H9 (cell line): ENCODE data around the gene RBM7. TPM values are rescaled to one million over a fixed set of nuclear protein-coding genes. Genes with fewer than 3 reads are reported as not detected.

Source experiments
- DNase-seq: peaks from one replicate; pipeline ENCODE4 v3.0.0-alpha.2; 2017
- H2AFZ ChIP-seq: one replicate; pipeline ENCODE4 v1.6.1; 2013; ENCODE audit warnings: mild to moderate bottlenecking, low read length, control low read depth, moderate library complexity
- H2AK5ac ChIP-seq: 2 replicates; pipeline ENCODE4 v1.6.1; 2013; ENCODE audit warnings: low read length, control low read depth, mixed read lengths; ENCODE audit not compliant: insufficient read length
- H2BK120ac ChIP-seq: one replicate; pipeline ENCODE4 v1.6.1; 2013; ENCODE audit warnings: low read depth, mild to moderate bottlenecking, low read length, control low read depth, inconsistent platforms; ENCODE audit not compliant: poor library complexity, severe bottlenecking
- H2BK12ac ChIP-seq: 2 replicates; pipeline ENCODE4 v1.6.1; 2013; ENCODE audit warnings: low read length, control low read depth, mixed read lengths, low read depth; ENCODE audit not compliant: insufficient read length
- H2BK15ac ChIP-seq: 2 replicates; pipeline ENCODE4 v1.6.1; 2013; ENCODE audit warnings: low read depth, low read length, control low read depth
- H2BK20ac ChIP-seq: one replicate; pipeline ENCODE4 v1.6.1; 2013; ENCODE audit warnings: low read depth, mild to moderate bottlenecking, low read length, control low read depth, inconsistent platforms; ENCODE audit not compliant: poor library complexity, severe bottlenecking
- H2BK5ac ChIP-seq: 2 replicates; pipeline ENCODE4 v1.6.1; 2013; ENCODE audit warnings: low read length, control low read depth, mixed read lengths; ENCODE audit not compliant: insufficient read length
- H3K14ac ChIP-seq: 2 replicates; pipeline ENCODE4 v1.6.1; 2013; ENCODE audit warnings: low read length, control low read depth; ENCODE audit not compliant: insufficient read depth
- H3K18ac ChIP-seq: 2 replicates; pipeline ENCODE4 v1.6.1; 2013; ENCODE audit warnings: low read depth, mild to moderate bottlenecking, mixed read lengths, low read length, control low read depth; ENCODE audit not compliant: insufficient read length
- H3K23ac ChIP-seq: 2 replicates; pipeline ENCODE4 v1.6.1; 2013; ENCODE audit warnings: low read length, control low read depth, mixed read lengths, low read depth; ENCODE audit not compliant: insufficient read length
- H3K23me2 ChIP-seq: 2 replicates; pipeline ENCODE4 v1.6.1; 2013; ENCODE audit warnings: low read depth, mild to moderate bottlenecking, mixed read lengths, low read length, control low read depth; ENCODE audit not compliant: insufficient read length, poor library complexity, severe bottlenecking
- H3K27ac ChIP-seq: 2 replicates; pipeline ENCODE4 v1.5.1; 2013; ENCODE audit warnings: low read length, control low read depth, mixed read lengths, low read depth; ENCODE audit not compliant: insufficient read length
- H3K27me3 ChIP-seq: 2 replicates; pipeline ENCODE4 v1.6.1; 2013; ENCODE audit warnings: low read length, control low read depth, inconsistent platforms; ENCODE audit not compliant: insufficient read depth
- H3K4ac ChIP-seq: 2 replicates; pipeline ENCODE4 v1.6.1; 2013; ENCODE audit warnings: low read depth, mild to moderate bottlenecking, control low read depth, inconsistent platforms, low read length, moderate library complexity
- H3K4me1 ChIP-seq: 2 replicates; pipeline ENCODE4 v1.6.1; 2013; ENCODE audit warnings: low read length, control low read depth, inconsistent platforms; ENCODE audit not compliant: insufficient read depth
- H3K4me2 ChIP-seq: 2 replicates; pipeline ENCODE4 v1.6.1; 2013; ENCODE audit warnings: low read length, control low read depth, mixed read lengths; ENCODE audit not compliant: insufficient read length, insufficient read depth
- H3K56ac ChIP-seq: 2 replicates; pipeline ENCODE4 v1.6.1; 2013; ENCODE audit warnings: low read depth, mild to moderate bottlenecking, mixed read lengths, low read length, control low read depth; ENCODE audit not compliant: insufficient read length
- H3K79me1 ChIP-seq: 2 replicates; pipeline ENCODE4 v1.6.1; 2013; ENCODE audit warnings: low read depth, mild to moderate bottlenecking, moderate library complexity, low read length, control low read depth, inconsistent platforms; ENCODE audit not compliant: insufficient read depth, poor library complexity, severe bottlenecking
- H3K79me2 ChIP-seq: 2 replicates; pipeline ENCODE4 v1.6.1; 2013; ENCODE audit warnings: low read length, control low read depth, inconsistent platforms; ENCODE audit not compliant: insufficient read depth
- H3K9ac ChIP-seq: 2 replicates; pipeline ENCODE4 v1.6.1; 2013; ENCODE audit warnings: low read length, control low read depth, mixed read lengths; ENCODE audit not compliant: insufficient read length; ENCODE audit errors: extremely low read depth
- H3K9me3 ChIP-seq: one replicate; pipeline ENCODE4 v1.6.1; 2013; ENCODE audit warnings: low read depth, low read length, inconsistent platforms; ENCODE audit not compliant: control insufficient read depth
- H3T11ph ChIP-seq: one replicate; pipeline ENCODE4 v1.6.1; 2013; ENCODE audit warnings: mild to moderate bottlenecking, low read length, control low read depth, inconsistent platforms
- H4K20me1 ChIP-seq: one replicate; pipeline ENCODE4 v1.6.1; 2013; ENCODE audit not compliant: control insufficient read depth, insufficient read length, insufficient read depth
- H4K5ac ChIP-seq: 2 replicates; pipeline ENCODE4 v1.6.1; 2013; ENCODE audit warnings: low read depth, mild to moderate bottlenecking, mixed read lengths, low read length, control low read depth; ENCODE audit not compliant: insufficient read length
- H4K8ac ChIP-seq: replicated peaks from 2 replicates; pipeline ENCODE4 v1.6.1; 2013; ENCODE audit warnings: low read length, control low read depth, mixed read lengths, low read depth; ENCODE audit not compliant: insufficient read length
- H4K91ac ChIP-seq: 2 replicates; pipeline ENCODE4 v1.6.1; 2013; ENCODE audit warnings: low read depth, mild to moderate bottlenecking, moderate library complexity, mixed read lengths, low read length, control low read depth; ENCODE audit not compliant: insufficient read length
- H3K27ac Mint-ChIP-seq, 3 experiments: 2 replicates in 2 of 3; 3 replicates in 1 of 3; pipeline ENCODE4 v1.8.0; 2020 to 2021; ENCODE audit warnings: mixed read lengths in 3 of 3, mild to moderate bottlenecking in 1 of 3, moderate library complexity in 1 of 3
- H3K27me3 Mint-ChIP-seq: 2 replicates; pipeline ENCODE4 v1.8.0; 2021; ENCODE audit warnings: low read depth, mild to moderate bottlenecking, moderate library complexity, mixed read lengths
- H3K36me3 Mint-ChIP-seq, 3 experiments: 2 replicates in 2 of 3; 3 replicates in 1 of 3; pipeline ENCODE4 v1.8.0; 2020 to 2021; ENCODE audit warnings: low read depth in 3 of 3, mixed read lengths in 3 of 3; ENCODE audit not compliant: insufficient read depth in 1 of 3
- H3K4me1 Mint-ChIP-seq, 2 experiments: 2 replicates each; pipeline ENCODE4 v1.8.0; 2020; ENCODE audit warnings: mixed read lengths in 2 of 2
- H3K4me3 Mint-ChIP-seq, 2 experiments: 2 replicates in 1 of 2; 3 replicates in 1 of 2; pipeline ENCODE4 v1.8.0; 2020 to 2021; ENCODE audit warnings: mild to moderate bottlenecking in 2 of 2, mixed read lengths in 2 of 2, moderate library complexity in 1 of 2
- H3K9me3 Mint-ChIP-seq, 2 experiments: 2 replicates in 1 of 2; 3 replicates in 1 of 2; pipeline ENCODE4 v1.8.0; 2020; ENCODE audit warnings: mild to moderate bottlenecking in 2 of 2, mixed read lengths in 2 of 2, moderate library complexity in 1 of 2
- CTCF ChIP-seq: fragments of 200-600 bp; sonication (generic); conservative IDR thresholded peaks from 3 replicates; pipeline ENCODE4 v1.8.0; 2021; ENCODE audit warnings: antibody characterized with exemption, mild to moderate bottlenecking
- WGBS: extraction: QIAGEN DNeasy Blood & Tissue Kit; methylation state at CpG from one replicate; pipeline ENCODE4 v1.1.7; 2013; ENCODE audit warnings: missing lambda C conversion rate, low lambda C conversion rate, mixed read lengths; ENCODE audit not compliant: insufficient read length; ENCODE audit errors: extremely low coverage; 5-methylcytosine and 5-hydroxymethylcytosine counted together
- total RNA-seq: library from RNA; stranded (reverse); gene quantifications from 2 replicates; pipeline ENCODE4 v1.2.1, GENCODE V29; 2021

The RBM7 gene
- total RNA-seq, 1 experiment from 2014 or later: 56.4 TPM

- H3K4ac ChIP-seq: no peak overlapping the region
- peaks cover 4% of the 10 kb centered on the region; the same call in 1 of the 2 replicates for H3K4me1 ChIP-seq
- H3K4me2 ChIP-seq: no peak overlapping the region
- no peaks in the 10 kb centered on the region for H3K9me3 ChIP-seq
- no peak overlapping the region for H3T11ph ChIP-seq
- H3K79me2 ChIP-seq: peaks cover 31% of the 10 kb centered on the region; the same call in 1 of the 2 replicates
- H4K5ac ChIP-seq: no peak overlapping the region
- no peaks in the 10 kb centered on the region for H3K27me3 ChIP-seq
- Mint-ChIP-seq H3K27ac (peak overlapping the region in 1 of 3 experiments; percentile 40; a peak in 1 of 7 replicates), H3K27me3 (no peaks in the 10 kb centered on the region), H3K9me3 (no peaks in the 10 kb centered on the region), H3K4me1 (peaks cover 37 to 42% of the 10 kb centered on the region in 2 experiments), H3K36me3 (peaks cover 15 to 37% (median 35%) of the 10 kb centered on the region in 3 experiments; a peak in 6 of 7 replicates), H3K4me3 (peak overlapping the region in 1 of 2 experiments; percentile 76; a peak in 1 of 5 replicates)
- H2BK20ac ChIP-seq: no peak overlapping the region
- no peak overlapping the region for H4K91ac ChIP-seq
- H3K27ac ChIP-seq: no peak overlapping the region
- no peaks in the 10 kb centered on the region for H4K20me1 ChIP-seq
- H2BK5ac ChIP-seq: no peak overlapping the region
- H3K23ac ChIP-seq: no peak overlapping the region
- peaks cover 3% of the 10 kb centered on the region for H3K23me2 ChIP-seq
- no peak overlapping the region for H3K14ac ChIP-seq
- no peak overlapping the region for H2AFZ ChIP-seq
- no peak overlapping the region for H2BK120ac ChIP-seq
- DNase-seq: no peak
- no peak overlapping the region for H3K9ac ChIP-seq
- no peak overlapping the region for H2BK12ac ChIP-seq
- H3K56ac ChIP-seq: no peak overlapping the region
- no peak for TF ChIP-seq CTCF
- no CpG with 5 or more reads among the region's 2 CpGs for WGBS
- H3K18ac ChIP-seq: no peak overlapping the region
- no peaks in the 10 kb centered on the region for H3K79me1 ChIP-seq
- no peak overlapping the region for H2BK15ac ChIP-seq
- H4K8ac ChIP-seq: no peak overlapping the region
- no peak overlapping the region for H2AK5ac ChIP-seq
Observed at GRCh38 chr11:114441921-114442320, 41.5 kb downstream of the RBM7 start.
